ENCODE results near the gene MXRA7. TPM values are rescaled to one million over a fixed set of nuclear protein-coding genes. Genes with fewer than 3 reads are reported as not detected.

Gene MXRA7
- total and polyA plus RNA-seq, 2 of the 4 experiments (the other 2 are of a cell fraction), result 168 to 231 TPM

DNA sequence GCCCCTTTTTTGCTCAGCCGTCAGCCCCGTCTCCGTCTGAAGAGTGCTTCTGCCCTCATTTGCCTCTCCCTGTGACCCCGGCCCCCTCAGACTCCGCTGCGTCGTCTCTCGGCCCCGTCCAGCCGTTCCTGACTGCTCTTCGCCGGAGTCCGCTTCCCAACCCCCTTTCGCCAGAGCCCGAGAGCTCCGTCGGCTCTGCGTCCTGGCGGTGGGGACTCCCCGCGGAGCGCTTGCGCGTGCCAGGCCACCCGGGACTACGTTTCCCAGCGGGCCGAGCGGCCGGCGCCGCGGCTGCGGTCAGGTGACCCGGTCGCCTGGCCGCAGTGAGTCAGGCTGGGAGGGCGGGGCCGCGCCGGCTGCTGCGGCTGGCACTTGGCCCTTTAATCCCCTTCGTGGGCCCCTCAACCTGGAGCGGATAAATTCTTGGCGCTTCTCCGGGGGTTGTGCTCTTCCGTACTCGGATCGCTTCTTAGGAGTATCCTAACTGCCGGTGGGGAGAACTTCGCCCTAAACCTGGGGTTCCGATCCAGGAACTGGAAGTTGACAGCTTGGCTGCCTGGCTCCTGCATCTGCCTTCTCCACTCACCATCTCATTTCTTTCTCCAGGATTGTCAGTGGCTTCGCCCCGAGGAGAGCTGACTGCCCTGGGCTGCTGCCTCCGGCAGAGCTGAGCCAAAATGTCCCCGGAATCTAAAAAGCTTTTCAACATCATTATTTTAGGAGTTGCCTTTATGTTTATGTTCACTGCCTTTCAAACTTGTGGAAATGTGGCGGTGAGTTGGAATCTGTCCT is 27.1 kb upstream of the MXRA7 start, which contains the start of gene MFSD11:
Gene MFSD11 (plus strand): TSS at position 444 of the 792 bp plus-strand sequence. CDS start 234 bp downstream, at position 678.
- POLR2A ChIA-PET (ENCODE audit: unreplicated experiment), result interaction anchor here (0.5 kb wide), 2 partner anchors 26 to 1696 kb away, joined by 3 to 4 read pairs; no protein-coding TSS in a partner anchor
- peak within 1 kb of the TSS; percentile 92 for H2AFZ ChIP-seq (replicated peaks; ENCODE audit: low read length, poor library complexity)
- H3K4me3 ChIP-seq (ENCODE audit: insufficient read depth, low read depth, low read length), result peak within 1 kb of the TSS; percentile 89
- WGBS, 2 experiments (ENCODE audit: extremely low coverage in 2 of 2, insufficient read length in 1 of 2), result 1% methylated on average over 48 of the region's 57 CpGs; no CpG with 5 or more reads in 1 of the 2 experiments
- H3K79me1 ChIP-seq (ENCODE audit: low read depth in 1 of 2, low read length in 2 of 2), result peaks cover 16 to 24% of the 10 kb centered on the region in 2 experiments
- H2BK5ac ChIP-seq (ENCODE audit: low read depth, low read length, poor library complexity, severe bottlenecking), result peak within 1 kb of the TSS; percentile 90
- H3K4me1 ChIP-seq (ENCODE audit: control insufficient read depth, insufficient read depth, low read length), result peaks cover 1% of the 10 kb centered on the region; the same call in 1 of the 2 replicates
- peak within 1 kb of the TSS; percentile 95 for H3K27ac ChIP-seq (ENCODE audit: insufficient read depth, low read length)
- TSS peak; percentile 85 for BruUV-seq (replicated peaks)
- intact Hi-C loops (cut with micrococcal nuclease), result loop anchor here (5.0 kb wide), 1 partner anchor 319 kb away; no protein-coding TSS in a partner anchor
- H3K23ac ChIP-seq (ENCODE audit: low read depth, low read length), result peak within 1 kb of the TSS; percentile 97
- DNase-seq (peak; percentile 94), ATAC-seq (ENCODE audit: low read depth) (peak; percentile 65)
- peak within 1 kb of the TSS; percentile 68 for H4K5ac ChIP-seq (ENCODE audit: low read depth, low read length)
- H3K4me2 ChIP-seq (ENCODE audit: low read depth, low read length), result peak within 1 kb of the TSS; percentile 71
- CTCF ChIA-PET, result no interaction called here
- peak within 1 kb of the TSS; percentile 100 for H2AK5ac ChIP-seq (ENCODE audit: low read depth, low read length)
- dilution Hi-C loops (cut with HindIII; ENCODE audit: low sequenced_read_pairs, unreplicated experiment), result no loop called here
- peak within 1 kb of the TSS; percentile 81; the same call in 1 of the 3 replicates for H2BK15ac ChIP-seq (ENCODE audit: low read depth, low read length)
- H3K27me3 ChIP-seq (ENCODE audit: control insufficient read depth, insufficient read depth, low read length), result no peaks in the 10 kb centered on the region
- peaks cover 33% of the 10 kb centered on the region for H4K20me1 ChIP-seq (ENCODE audit: insufficient read depth, low read length)
- peak within 1 kb of the TSS; percentile 95 for H4K91ac ChIP-seq (ENCODE audit: insufficient read depth, low read depth, low read length)
- peak within 1 kb of the TSS; percentile 78 to 96 for H4K8ac ChIP-seq (ENCODE audit: low read depth in 2 of 2, low read length in 2 of 2)
- peak within 1 kb of the TSS; percentile 95 for H3K14ac ChIP-seq (replicated peaks; ENCODE audit: low read depth, low read length)
- peak within 1 kb of the TSS; percentile 91 for H3K56ac ChIP-seq (ENCODE audit: extremely low read depth, insufficient read depth, low read length)
- H2BK120ac ChIP-seq (ENCODE audit: low read depth, low read length), result peak within 1 kb of the TSS; percentile 88
- H3K4ac ChIP-seq (ENCODE audit: low read depth, low read length), result peak within 1 kb of the TSS; percentile 97
- in situ Hi-C loops (cut with MboI; ENCODE audit: low sequenced_read_pairs), result no loop called here
- peak within 1 kb of the TSS; percentile 52; the same call in 1 of the 2 replicates for H2BK20ac ChIP-seq (ENCODE audit: low read depth, low read length)
- H3K18ac ChIP-seq (ENCODE audit: low read depth, low read length), result peak within 1 kb of the TSS; percentile 66
- H3K9me1 ChIP-seq (ENCODE audit: insufficient read depth, low read length), result no peaks in the 10 kb centered on the region
- H3K9me3 ChIP-seq (ENCODE audit: control insufficient read depth, insufficient read depth, low read length), result no peaks in the 10 kb centered on the region
- H3K36me3 ChIP-seq (ENCODE audit: control insufficient read depth, insufficient read depth, low read length), result peaks cover 21% of the 10 kb centered on the region
- H2AK9ac ChIP-seq (replicated peaks; ENCODE audit: low read depth, low read length, poor library complexity), result peak within 1 kb of the TSS; percentile 99
- H3K9ac ChIP-seq (ENCODE audit: low read depth, low read length), result peak within 1 kb of the TSS; percentile 96
- TF ChIP-seq, protein P1, sequence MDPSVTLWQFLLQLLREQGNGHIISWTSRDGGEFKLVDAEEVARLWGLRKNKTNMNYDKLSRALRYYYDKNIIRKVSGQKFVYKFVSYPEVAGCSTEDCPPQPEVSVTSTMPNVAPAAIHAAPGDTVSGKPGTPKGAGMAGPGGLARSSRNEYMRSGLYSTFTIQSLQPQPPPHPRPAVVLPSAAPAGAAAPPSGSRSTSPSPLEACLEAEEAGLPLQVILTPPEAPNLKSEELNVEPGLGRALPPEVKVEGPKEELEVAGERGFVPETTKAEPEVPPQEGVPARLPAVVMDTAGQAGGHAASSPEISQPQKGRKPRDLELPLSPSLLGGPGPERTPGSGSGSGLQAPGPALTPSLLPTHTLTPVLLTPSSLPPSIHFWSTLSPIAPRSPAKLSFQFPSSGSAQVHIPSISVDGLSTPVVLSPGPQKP (IDR thresholded peaks at IDR 0.05; ENCODE audit: borderline replicate concordance, low read depth, low read length), result no peak
- TF ChIP-seq FOS (IDR thresholded peaks at IDR 0.05; ENCODE audit: low read depth, low read length) (peak; percentile 87), CHD1 (IDR thresholded peaks at IDR 0.05; ENCODE audit: low read depth, low read length) (no peak), MXI1 (IDR thresholded peaks at IDR 0.05; ENCODE audit: borderline replicate concordance, low read depth, low read length) (peak; percentile 49; the same call in 1 of the 2 replicates), CEBPB (IDR thresholded peaks at IDR 0.05; ENCODE audit: low read depth, low read length) (no peak), NFE2L2 (IDR thresholded peaks at IDR 0.05; ENCODE audit: low read depth, low read length) (0 out of 2 replicates have a peak, but pooled peaks have one; percentile 34), MAFK (IDR thresholded peaks at IDR 0.05; ENCODE audit: low read depth, low read length) (no peak), POLR2A (IDR thresholded peaks at IDR 0.05; ENCODE audit: low read depth, low read length) (peak; percentile 74), BHLHE40 (IDR thresholded peaks at IDR 0.05; ENCODE audit: low read depth, low read length) (peak; percentile 91), MAZ (IDR thresholded peaks at IDR 0.05; ENCODE audit: borderline replicate concordance, low read depth, low read length) (no peak; the same call in 1 of the 2 replicates), SMC3 (IDR thresholded peaks at IDR 0.05; ENCODE audit: low read depth, low read length) (peak; percentile 3; the same call in 1 of the 2 replicates), RAD21 (IDR thresholded peaks at IDR 0.05; ENCODE audit: low read length) (no peak), RFX5 (IDR thresholded peaks at IDR 0.05; ENCODE audit: low read depth, low read length) (no peak), RCOR1 (IDR thresholded peaks at IDR 0.05; ENCODE audit: insufficient replicate concordance, low read length) (no peak)
- TF ChIP-seq, protein P2, sequence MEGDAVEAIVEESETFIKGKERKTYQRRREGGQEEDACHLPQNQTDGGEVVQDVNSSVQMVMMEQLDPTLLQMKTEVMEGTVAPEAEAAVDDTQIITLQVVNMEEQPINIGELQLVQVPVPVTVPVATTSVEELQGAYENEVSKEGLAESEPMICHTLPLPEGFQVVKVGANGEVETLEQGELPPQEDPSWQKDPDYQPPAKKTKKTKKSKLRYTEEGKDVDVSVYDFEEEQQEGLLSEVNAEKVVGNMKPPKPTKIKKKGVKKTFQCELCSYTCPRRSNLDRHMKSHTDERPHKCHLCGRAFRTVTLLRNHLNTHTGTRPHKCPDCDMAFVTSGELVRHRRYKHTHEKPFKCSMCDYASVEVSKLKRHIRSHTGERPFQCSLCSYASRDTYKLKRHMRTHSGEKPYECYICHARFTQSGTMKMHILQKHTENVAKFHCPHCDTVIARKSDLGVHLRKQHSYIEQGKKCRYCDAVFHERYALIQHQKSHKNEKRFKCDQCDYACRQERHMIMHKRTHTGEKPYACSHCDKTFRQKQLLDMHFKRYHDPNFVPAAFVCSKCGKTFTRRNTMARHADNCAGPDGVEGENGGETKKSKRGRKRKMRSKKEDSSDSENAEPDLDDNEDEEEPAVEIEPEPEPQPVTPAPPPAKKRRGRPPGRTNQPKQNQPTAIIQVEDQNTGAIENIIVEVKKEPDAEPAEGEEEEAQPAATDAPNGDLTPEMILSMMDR (conservative IDR thresholded peaks at IDR 0.05; ENCODE audit: low read depth, low read length), result no peak

All from IMR-90 (cell line).